SK-N-SH (cell line): ENCODE results near the gene NAP1L2.

Experiments
- EP300 ChIP-seq, 2 experiments: IDR thresholded peaks; 2 replicates each; pipeline versions ENCODE4 v1.4.0 to v1.6.1; 2012; ENCODE audit warnings: borderline replicate concordance in 1 of 2, low read depth in 1 of 2, low read length in 1 of 2
- EZH2phosphoT487 ChIP-seq: fragments of 200-600 bp; sonication (generic); IDR thresholded peaks from 2 replicates; pipeline ENCODE4 v1.6.1; 2017; ENCODE audit warnings: low read depth, mixed run types, mild to moderate bottlenecking, antibody characterized with exemption, moderate library complexity, borderline replicate concordance
- FOSL2 ChIP-seq: IDR thresholded peaks from 2 replicates; pipeline ENCODE4 v1.4.0; 2012; ENCODE audit warnings: low read depth, mild to moderate bottlenecking, moderate library complexity, borderline replicate concordance
- GABPA ChIP-seq: IDR thresholded peaks from 2 replicates; pipeline ENCODE4 v1.4.0; 2012; ENCODE audit warnings: low read depth, mild to moderate bottlenecking
- IRF3 ChIP-seq: fragments of 150-350 bp; IDR thresholded peaks from 2 replicates; pipeline ENCODE4 v1.6.1; 2016; ENCODE audit warnings: mild to moderate bottlenecking, low read depth, low read length
- MAX ChIP-seq: IDR thresholded peaks from 2 replicates; pipeline ENCODE4 v1.4.0; 2012; ENCODE audit warnings: low read depth
- MXI1 ChIP-seq: IDR thresholded peaks from 2 replicates; pipeline ENCODE4 v1.6.1; 2012; ENCODE audit warnings: mild to moderate bottlenecking, low read depth, low read length, improper control_type of control experiment
- POLR2AphosphoS5 ChIP-seq: IDR thresholded peaks from 2 replicates; pipeline ENCODE4 v1.6.1; 2012; ENCODE audit warnings: low read depth, low read length
- RAD21 ChIP-seq: IDR thresholded peaks from 2 replicates; pipeline ENCODE4 v1.6.1; 2012; ENCODE audit warnings: mild to moderate bottlenecking, low read length
- RFX5 ChIP-seq: IDR thresholded peaks from 2 replicates; pipeline ENCODE4 v1.6.1; 2012; ENCODE audit warnings: mild to moderate bottlenecking, improper control_type of control experiment, low read length
- SMC3 ChIP-seq: IDR thresholded peaks from 2 replicates; pipeline ENCODE4 v1.6.1; 2012; ENCODE audit warnings: low read depth, low read length, improper control_type of control experiment
- TF ChIP-seq, protein P1 (sequence below): fragments of 200-600 bp; sonication (generic); IDR thresholded peaks from 2 replicates; pipeline ENCODE4 v1.6.1; 2017; ENCODE audit warnings: antibody characterized with exemption, mild to moderate bottlenecking, moderate library complexity
- TF ChIP-seq, protein P2 (sequence below): IDR thresholded peaks from 2 replicates; pipeline ENCODE4 v1.6.1; 2012; ENCODE audit warnings: mild to moderate bottlenecking, low read depth, low read length, moderate library complexity

- no peak for TF ChIP-seq RAD21
- TF ChIP-seq, protein P1, sequence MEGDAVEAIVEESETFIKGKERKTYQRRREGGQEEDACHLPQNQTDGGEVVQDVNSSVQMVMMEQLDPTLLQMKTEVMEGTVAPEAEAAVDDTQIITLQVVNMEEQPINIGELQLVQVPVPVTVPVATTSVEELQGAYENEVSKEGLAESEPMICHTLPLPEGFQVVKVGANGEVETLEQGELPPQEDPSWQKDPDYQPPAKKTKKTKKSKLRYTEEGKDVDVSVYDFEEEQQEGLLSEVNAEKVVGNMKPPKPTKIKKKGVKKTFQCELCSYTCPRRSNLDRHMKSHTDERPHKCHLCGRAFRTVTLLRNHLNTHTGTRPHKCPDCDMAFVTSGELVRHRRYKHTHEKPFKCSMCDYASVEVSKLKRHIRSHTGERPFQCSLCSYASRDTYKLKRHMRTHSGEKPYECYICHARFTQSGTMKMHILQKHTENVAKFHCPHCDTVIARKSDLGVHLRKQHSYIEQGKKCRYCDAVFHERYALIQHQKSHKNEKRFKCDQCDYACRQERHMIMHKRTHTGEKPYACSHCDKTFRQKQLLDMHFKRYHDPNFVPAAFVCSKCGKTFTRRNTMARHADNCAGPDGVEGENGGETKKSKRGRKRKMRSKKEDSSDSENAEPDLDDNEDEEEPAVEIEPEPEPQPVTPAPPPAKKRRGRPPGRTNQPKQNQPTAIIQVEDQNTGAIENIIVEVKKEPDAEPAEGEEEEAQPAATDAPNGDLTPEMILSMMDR, result no peak
- TF ChIP-seq EZH2phosphoT487, result no peak
- no peak for TF ChIP-seq POLR2AphosphoS5
- no peak for TF ChIP-seq EP300 (IDR thresholded peaks at IDR 0.05; ENCODE audit: borderline replicate concordance in 1 of 2, low read depth in 1 of 2, low read length in 1 of 2)
- no peak for TF ChIP-seq FOSL2
- no peak for TF ChIP-seq SMC3
- TF ChIP-seq, protein P2, sequence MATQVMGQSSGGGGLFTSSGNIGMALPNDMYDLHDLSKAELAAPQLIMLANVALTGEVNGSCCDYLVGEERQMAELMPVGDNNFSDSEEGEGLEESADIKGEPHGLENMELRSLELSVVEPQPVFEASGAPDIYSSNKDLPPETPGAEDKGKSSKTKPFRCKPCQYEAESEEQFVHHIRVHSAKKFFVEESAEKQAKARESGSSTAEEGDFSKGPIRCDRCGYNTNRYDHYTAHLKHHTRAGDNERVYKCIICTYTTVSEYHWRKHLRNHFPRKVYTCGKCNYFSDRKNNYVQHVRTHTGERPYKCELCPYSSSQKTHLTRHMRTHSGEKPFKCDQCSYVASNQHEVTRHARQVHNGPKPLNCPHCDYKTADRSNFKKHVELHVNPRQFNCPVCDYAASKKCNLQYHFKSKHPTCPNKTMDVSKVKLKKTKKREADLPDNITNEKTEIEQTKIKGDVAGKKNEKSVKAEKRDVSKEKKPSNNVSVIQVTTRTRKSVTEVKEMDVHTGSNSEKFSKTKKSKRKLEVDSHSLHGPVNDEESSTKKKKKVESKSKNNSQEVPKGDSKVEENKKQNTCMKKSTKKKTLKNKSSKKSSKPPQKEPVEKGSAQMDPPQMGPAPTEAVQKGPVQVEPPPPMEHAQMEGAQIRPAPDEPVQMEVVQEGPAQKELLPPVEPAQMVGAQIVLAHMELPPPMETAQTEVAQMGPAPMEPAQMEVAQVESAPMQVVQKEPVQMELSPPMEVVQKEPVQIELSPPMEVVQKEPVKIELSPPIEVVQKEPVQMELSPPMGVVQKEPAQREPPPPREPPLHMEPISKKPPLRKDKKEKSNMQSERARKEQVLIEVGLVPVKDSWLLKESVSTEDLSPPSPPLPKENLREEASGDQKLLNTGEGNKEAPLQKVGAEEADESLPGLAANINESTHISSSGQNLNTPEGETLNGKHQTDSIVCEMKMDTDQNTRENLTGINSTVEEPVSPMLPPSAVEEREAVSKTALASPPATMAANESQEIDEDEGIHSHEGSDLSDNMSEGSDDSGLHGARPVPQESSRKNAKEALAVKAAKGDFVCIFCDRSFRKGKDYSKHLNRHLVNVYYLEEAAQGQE, result no peak
- no peak for TF ChIP-seq IRF3
- no peak for TF ChIP-seq MXI1
- no peak for TF ChIP-seq RFX5
- TF ChIP-seq MAX, result no peak
- TF ChIP-seq GABPA, result no peak
These were observed 771 bp downstream of the NAP1L2 start for GRCh38 chrX:73213734-73214425.
